Stimulated activated CD4-positive, alpha-beta T cell treated with anti-CD3 and anti-CD28 coated beads, TNF-alpha, amount 100 ng/mL, for 24 hours (primary cell): ENCODE results near the gene NEMP1.
"Not testable (repeated sequence)": the region's sequence is repeated elsewhere in the genome, so short reads cannot be mapped to it uniquely, and the experiment has no call there.

Source experiments
- DNase-seq, 3 experiments: peaks; one replicate each; pipeline ENCODE4 v3.0.0-alpha.2; 2020; ENCODE audit warnings: low read depth in 3 of 3

NEMP1 gene

GRCh38 chr12:57029457-57029856 is 49.1 kb downstream of the NEMP1 start:
- no peak for DNase-seq

GRCh38 chr12:57027805-57028153 is 50.8 kb downstream of the NEMP1 start:
- no peak for DNase-seq

GRCh38 chr12:57027011-57027804 is 51.4 kb downstream of the NEMP1 start:
- DNase-seq, result no peak

GRCh38 chr12:57025196-57025595 is 53.4 kb downstream of the NEMP1 start:
- no peak for DNase-seq

GRCh38 chr12:57022324-57022723 is 56.3 kb downstream of the NEMP1 start:
- DNase-seq, result not testable (repeated sequence)

GRCh38 chr12:57019983-57020719 is 58.4 kb downstream of the NEMP1 start:
- no peak for DNase-seq

- no peak for DNase-seq
Measured at GRCh38 chr12:57018906-57019305, 59.7 kb downstream of the NEMP1 start.

- DNase-seq, result not testable (repeated sequence)
Measured at GRCh38 chr12:57018353-57018752, 60.2 kb downstream of the NEMP1 start.

GRCh38 chr12:57016348-57016747 is 62.2 kb downstream of the NEMP1 start, which contains the start of gene TAC3:
Gene TAC3, minus strand, starts transcription at chr12:57016529. Its CDS starts 732 bp downstream, at chr12:57015797.
- no peak for DNase-seq

- no peak for DNase-seq
Measured at GRCh38 chr12:57012600-57013465, 65.8 kb downstream of the NEMP1 start.

- DNase-seq, result no peak
Measured at GRCh38 chr12:57011438-57012424, 66.9 kb downstream of the NEMP1 start.

GRCh38 chr12:57010627-57011247 is 67.9 kb downstream of the NEMP1 start:
- DNase-seq, result no peak

- no peak for DNase-seq
Measured at GRCh38 chr12:57009949-57010626, 68.5 kb downstream of the NEMP1 start.

- no peak for DNase-seq
Measured at GRCh38 chr12:57008178-57008577, 70.4 kb downstream of the NEMP1 start.

GRCh38 chr12:57006809-57007475 is 71.6 kb downstream of the NEMP1 start:
- DNase-seq, result peak in 1 of 3 experiments; percentile 41

GRCh38 chr12:57005980-57006808 is 72.4 kb downstream of the NEMP1 start, which contains the start of gene ZBTB39:
Gene ZBTB39, minus strand, starts transcription at chr12:57006546. Its CDS starts 1,629 bp downstream, at chr12:57004917.
- DNase-seq, result peak; percentile 31 to 56 (median 40)
